Activated CD4-positive, alpha-beta T cell treated with anti-CD3 and anti-CD28 coated beads for 24 hours (primary cell): Measurements from ENCODE around the gene SRPK1.

Source experiments
- DNase-seq, 2 donors: peaks; one replicate each; pipeline ENCODE4 v3.0.0-alpha.2; 2020; ENCODE audit warnings: low read depth in 2 of 2

Gene SRPK1

GRCh38 chr6:35817515-35817914, 103.4 kb downstream of the SRPK1 start:
- no peak for DNase-seq

- DNase-seq, result no peak
Observed at GRCh38 chr6:35811699-35811995, 109.3 kb downstream of the SRPK1 start.

- no peak for DNase-seq
Observed at GRCh38 chr6:35810971-35811698, 109.8 kb downstream of the SRPK1 start.

- DNase-seq, result no peak
Observed at GRCh38 chr6:35809809-35810208, 111.1 kb downstream of the SRPK1 start.

- no peak for DNase-seq
Observed at GRCh38 chr6:35808688-35809087, 112.2 kb downstream of the SRPK1 start.

GRCh38 chr6:35804996-35805736, 115.7 kb downstream of the SRPK1 start, which contains the start of gene LHFPL5:
LHFPL5 (plus strand) TSS chr6:35805352; CDS start chr6:35805671, 319 bp downstream.
- DNase-seq, result peak; percentile 20 to 29

- DNase-seq, result no peak
Observed at GRCh38 chr6:35801148-35801547, 119.8 kb downstream of the SRPK1 start.

- DNase-seq, result no peak
Observed at GRCh38 chr6:35798706-35799105, 122.2 kb downstream of the SRPK1 start.

- no peak for DNase-seq
Observed at GRCh38 chr6:35797837-35798526, 122.9 kb downstream of the SRPK1 start.

GRCh38 chr6:35796236-35796635, 124.7 kb downstream of the SRPK1 start:
- no peak for DNase-seq

- DNase-seq, result no peak
Observed at GRCh38 chr6:35795453-35796071, 125.3 kb downstream of the SRPK1 start.

GRCh38 chr6:35794536-35795452, 126.1 kb downstream of the SRPK1 start:
- DNase-seq, result no peak

GRCh38 chr6:35790683-35791082, 130.2 kb downstream of the SRPK1 start:
- DNase-seq, result no peak

- DNase-seq, result no peak
Observed at GRCh38 chr6:35788423-35788982, 132.4 kb downstream of the SRPK1 start.

- DNase-seq, result no peak
Observed at GRCh38 chr6:35787266-35788218, 133.4 kb downstream of the SRPK1 start.

GRCh38 chr6:35786810-35787209, 134.1 kb downstream of the SRPK1 start:
- no peak for DNase-seq

GRCh38 chr6:35786272-35786671, 134.6 kb downstream of the SRPK1 start:
- DNase-seq, result no peak

GRCh38 chr6:35784200-35784599, 136.7 kb downstream of the SRPK1 start:
- DNase-seq, result no peak
